ENCODE data around the gene ADORA2B.

The ADORA2B gene

DNA sequence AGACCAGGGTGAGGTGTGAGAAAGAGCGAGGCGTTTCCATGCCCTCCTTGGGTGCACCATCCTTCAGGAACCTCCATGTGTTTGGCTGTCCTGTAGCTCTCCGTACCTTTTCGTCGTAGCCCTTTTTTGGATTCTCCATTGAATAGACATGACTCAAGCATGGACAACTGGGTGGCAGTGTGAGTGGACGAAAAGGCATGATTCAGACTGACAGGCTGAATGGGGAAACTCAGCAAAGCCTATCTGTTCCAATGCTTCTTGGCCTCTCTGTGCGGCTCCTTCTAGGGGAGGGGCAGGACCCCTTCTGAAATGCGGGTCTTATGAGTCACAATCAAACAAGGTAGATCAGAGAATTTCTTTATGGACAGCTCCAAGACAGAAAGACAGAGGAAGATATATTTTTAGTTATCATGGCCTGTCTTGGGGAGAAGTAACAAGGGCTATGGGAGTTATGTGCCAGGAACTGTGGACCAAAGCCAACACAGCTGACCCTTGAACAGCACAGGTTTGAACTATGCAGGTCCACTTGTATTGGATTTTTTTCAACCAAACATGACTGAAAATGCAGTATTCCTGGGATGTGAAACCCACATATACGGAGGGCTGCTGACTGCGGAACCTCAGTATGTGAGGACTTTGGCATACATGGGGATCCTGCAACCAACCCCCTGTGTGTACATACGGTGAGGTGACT is 22.9 kb downstream of the ADORA2B start:
- DNase-seq (ENCODE audit: low spot score) = no peak
- H3K27ac ChIP-seq = peak overlapping the region; percentile 59
- CTCF ChIA-PET = no interaction called here
- POLR2A ChIA-PET (ENCODE audit: low non-redundant PET) = no interaction called here
- TF ChIP-seq, protein P1, sequence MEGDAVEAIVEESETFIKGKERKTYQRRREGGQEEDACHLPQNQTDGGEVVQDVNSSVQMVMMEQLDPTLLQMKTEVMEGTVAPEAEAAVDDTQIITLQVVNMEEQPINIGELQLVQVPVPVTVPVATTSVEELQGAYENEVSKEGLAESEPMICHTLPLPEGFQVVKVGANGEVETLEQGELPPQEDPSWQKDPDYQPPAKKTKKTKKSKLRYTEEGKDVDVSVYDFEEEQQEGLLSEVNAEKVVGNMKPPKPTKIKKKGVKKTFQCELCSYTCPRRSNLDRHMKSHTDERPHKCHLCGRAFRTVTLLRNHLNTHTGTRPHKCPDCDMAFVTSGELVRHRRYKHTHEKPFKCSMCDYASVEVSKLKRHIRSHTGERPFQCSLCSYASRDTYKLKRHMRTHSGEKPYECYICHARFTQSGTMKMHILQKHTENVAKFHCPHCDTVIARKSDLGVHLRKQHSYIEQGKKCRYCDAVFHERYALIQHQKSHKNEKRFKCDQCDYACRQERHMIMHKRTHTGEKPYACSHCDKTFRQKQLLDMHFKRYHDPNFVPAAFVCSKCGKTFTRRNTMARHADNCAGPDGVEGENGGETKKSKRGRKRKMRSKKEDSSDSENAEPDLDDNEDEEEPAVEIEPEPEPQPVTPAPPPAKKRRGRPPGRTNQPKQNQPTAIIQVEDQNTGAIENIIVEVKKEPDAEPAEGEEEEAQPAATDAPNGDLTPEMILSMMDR (conservative IDR thresholded peaks at IDR 0.05; ENCODE audit: low read depth) = no peak

DNA sequence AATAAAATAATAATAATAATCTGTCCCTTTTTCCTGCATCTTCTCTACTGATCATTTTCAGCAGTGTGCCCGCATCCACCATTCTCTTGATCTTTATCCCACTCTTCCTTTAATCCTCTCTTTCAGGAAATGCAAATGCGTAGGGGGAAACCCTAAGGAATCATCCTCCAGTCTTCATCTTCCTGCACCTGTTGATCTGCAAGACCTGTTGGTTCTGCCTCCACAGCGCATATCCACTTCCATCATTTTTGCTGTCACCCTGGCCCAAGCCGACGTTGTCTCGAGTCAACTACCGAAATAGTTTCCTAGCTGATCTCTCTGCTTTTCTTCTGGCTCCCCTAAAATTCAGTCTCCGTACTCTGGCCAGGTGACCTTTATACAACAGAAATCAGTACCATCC is 24.5 kb downstream of the ADORA2B start:
- POLR2A ChIA-PET (ENCODE audit: low non-redundant PET) = no interaction called here
- TF ChIP-seq, protein P1 (conservative IDR thresholded peaks at IDR 0.05; ENCODE audit: low read depth) = no peak
- no peak for DNase-seq (ENCODE audit: low spot score)
- CTCF ChIA-PET = no interaction called here
- H3K27ac ChIP-seq = peak overlapping the region; percentile 9; the same call in 1 of the 2 replicates

DNA sequence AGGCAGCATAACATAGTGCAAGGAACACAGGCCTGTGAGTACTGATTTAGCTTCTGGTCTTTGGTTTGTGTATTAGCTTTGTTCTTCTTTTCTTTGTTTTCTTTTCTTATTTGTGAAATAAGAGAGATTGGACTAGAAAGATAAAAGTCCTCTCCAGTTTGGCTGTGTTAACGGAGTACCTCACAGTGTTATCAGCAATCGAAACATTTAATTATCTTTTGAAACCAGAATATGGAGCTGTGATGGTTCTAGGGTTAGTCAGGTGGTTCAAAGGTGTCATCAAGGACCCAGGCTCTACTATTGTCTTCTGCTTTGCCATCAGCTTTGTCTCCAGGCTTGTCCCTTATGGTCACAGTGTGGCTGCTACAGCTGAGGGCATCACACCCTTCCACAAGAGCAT is 25.6 kb downstream of the ADORA2B start:
- no peak for DNase-seq (ENCODE audit: low spot score)
- no peak overlapping the region for H3K27ac ChIP-seq
- TF ChIP-seq, protein P1 (conservative IDR thresholded peaks at IDR 0.05; ENCODE audit: low read depth) = no peak
- POLR2A ChIA-PET (ENCODE audit: low non-redundant PET) = no interaction called here
- CTCF ChIA-PET = no interaction called here

DNA sequence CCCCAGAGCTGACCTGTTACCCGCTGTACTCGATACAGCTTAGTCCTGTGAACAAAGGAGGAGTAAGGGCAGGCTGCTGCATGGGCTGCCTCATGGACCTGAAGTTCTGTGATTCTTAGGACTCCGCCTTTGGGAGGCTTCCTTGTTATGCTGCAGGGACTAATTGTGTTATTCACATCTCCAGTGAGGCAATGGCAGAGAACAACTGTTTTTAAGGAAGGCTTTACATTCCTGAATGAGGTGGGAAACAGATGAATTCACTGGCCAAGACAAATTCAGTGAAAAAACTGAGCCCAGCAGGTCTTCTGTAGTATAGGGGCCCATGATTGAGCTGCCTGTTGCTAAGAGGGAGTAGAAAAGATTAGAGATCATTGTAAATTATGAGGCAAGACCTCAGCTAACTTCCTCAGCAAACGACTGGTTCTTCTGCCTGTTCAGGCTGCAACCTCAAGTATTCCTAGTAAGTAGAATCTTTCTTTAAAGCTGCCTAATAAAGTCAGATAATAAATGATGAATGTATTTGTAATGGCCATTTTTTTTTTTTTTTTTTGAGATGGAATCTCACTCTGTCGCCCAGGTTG is 26.3 kb downstream of the ADORA2B start:
- H3K27ac ChIP-seq = no peak overlapping the region
- TF ChIP-seq, protein P1 (conservative IDR thresholded peaks at IDR 0.05; ENCODE audit: low read depth) = no peak
- CTCF ChIA-PET = interaction anchor here (0.7 kb wide), 1 partner anchor 120 kb away, joined by 5 read pairs; no protein-coding TSS in a partner anchor
- DNase-seq (ENCODE audit: low spot score) = no peak
- POLR2A ChIA-PET (ENCODE audit: low non-redundant PET) = no interaction called here

DNA sequence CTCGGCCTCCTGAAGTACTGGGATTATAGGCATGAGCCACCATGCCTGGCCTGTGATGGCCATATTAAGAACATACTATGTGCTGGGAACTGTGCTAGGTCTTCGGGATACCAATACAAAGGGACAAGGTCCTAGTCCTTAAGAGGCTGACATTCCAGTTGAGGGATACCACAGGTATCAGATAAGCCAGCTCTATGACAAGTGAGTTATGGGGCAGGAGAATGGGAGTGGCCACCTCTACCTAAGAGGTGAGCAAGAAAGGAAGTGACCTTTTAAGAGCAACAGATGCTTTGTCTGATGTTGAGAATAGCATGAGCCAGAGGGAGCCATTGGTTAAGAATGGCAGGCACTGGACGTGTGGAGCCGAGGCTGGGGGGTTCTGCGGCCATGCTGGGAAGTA is 27.0 kb downstream of the ADORA2B start:
- CTCF ChIA-PET = no interaction called here
- POLR2A ChIA-PET (ENCODE audit: low non-redundant PET) = no interaction called here
- TF ChIP-seq, protein P1 (conservative IDR thresholded peaks at IDR 0.05; ENCODE audit: low read depth) = no peak
- DNase-seq (ENCODE audit: low spot score) = no peak
- no peak overlapping the region for H3K27ac ChIP-seq

DNA sequence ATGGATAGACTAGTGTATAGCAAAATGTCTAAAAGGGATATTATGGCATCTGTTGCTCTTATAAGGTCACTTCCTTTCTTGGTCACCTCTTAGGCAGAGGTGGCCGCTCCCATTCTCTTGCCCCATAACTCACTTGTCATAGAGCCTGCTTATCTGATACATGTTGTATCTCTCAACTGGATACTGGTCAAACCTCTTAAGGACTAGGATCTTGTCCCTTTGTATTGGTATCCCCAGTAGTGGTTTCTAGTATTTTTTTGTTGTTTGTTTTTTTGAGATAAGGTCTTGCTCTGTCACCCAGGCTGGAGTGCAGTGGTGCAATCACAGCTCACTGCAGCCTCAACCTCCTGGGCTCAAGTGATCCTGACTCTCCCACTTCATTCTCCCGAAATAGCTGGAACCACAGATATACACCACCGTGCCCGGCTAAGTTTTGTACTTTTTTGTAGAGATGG is 27.6 kb downstream of the ADORA2B start:
- DNase-seq (ENCODE audit: low spot score) = no peak
- CTCF ChIA-PET = no interaction called here
- no peak overlapping the region for H3K27ac ChIP-seq
- TF ChIP-seq, protein P1 (conservative IDR thresholded peaks at IDR 0.05; ENCODE audit: low read depth) = no peak
- POLR2A ChIA-PET (ENCODE audit: low non-redundant PET) = no interaction called here
